ENCODE results near the gene HIPK2.
A peak's percentile ranks its signal among the peaks of the same experiment; 100 is the strongest.

HIPK2 gene

GRCh38 chr7:139784648-139785047 lies 6.8 kb upstream of the HIPK2 start:
- Histone ChIP-seq H3K36me3 (ENCODE audit: control insufficient read depth in 2 of 2, insufficient read depth in 2 of 2, low read length in 2 of 2) (no peaks in the 10 kb centered on the region), H3K27me3 (ENCODE audit: control insufficient read depth in 2 of 2, insufficient read depth in 2 of 2, low read length in 2 of 2) (no peaks in the 10 kb centered on the region), H3K9me3 (ENCODE audit: control insufficient read depth in 2 of 2, low read length in 2 of 2) (no peaks in the 10 kb centered on the region)

GRCh38 chr7:139783647-139784385 lies 6.0 kb upstream of the HIPK2 start:
- no peaks in the 10 kb centered on the region for H3K36me3 ChIP-seq (ENCODE audit: control insufficient read depth in 2 of 2, insufficient read depth in 2 of 2, low read length in 2 of 2)
- H3K9ac ChIP-seq (ENCODE audit: low read depth in 1 of 2, low read length in 2 of 2) = no peak overlapping the region
- no peaks in the 10 kb centered on the region for H3K9me3 ChIP-seq (ENCODE audit: control insufficient read depth in 2 of 2, low read length in 2 of 2)
- H3K27ac ChIP-seq (ENCODE audit: low read depth in 2 of 2, low read length in 2 of 2) = no peak overlapping the region
- no peak overlapping the region for H3K4me3 ChIP-seq (ENCODE audit: low read length in 2 of 2)
- no peaks in the 10 kb centered on the region for H3K27me3 ChIP-seq (ENCODE audit: control insufficient read depth in 2 of 2, insufficient read depth in 2 of 2, low read length in 2 of 2)
- H3K4me1 ChIP-seq (ENCODE audit: control insufficient read depth in 2 of 2, insufficient read depth in 2 of 2, low read length in 2 of 2) = peaks cover 0 to 5% of the 10 kb centered on the region in 2 donors

More at GRCh38 chr7:139784648-139785047, 6.8 kb upstream of the HIPK2 start:
- no peak overlapping the region for H3K27ac ChIP-seq (ENCODE audit: low read depth in 2 of 2, low read length in 2 of 2)
- H3K4me3 ChIP-seq (ENCODE audit: low read length in 2 of 2) = no peak overlapping the region
- peaks cover 0 to 4% of the 10 kb centered on the region in 2 donors for H3K4me1 ChIP-seq (ENCODE audit: control insufficient read depth in 2 of 2, insufficient read depth in 2 of 2, low read length in 2 of 2)
- H3K9ac ChIP-seq (ENCODE audit: low read depth in 1 of 2, low read length in 2 of 2) = no peak overlapping the region

- no peaks in the 10 kb centered on the region for H3K36me3 ChIP-seq (ENCODE audit: control insufficient read depth in 2 of 2, insufficient read depth in 2 of 2, low read length in 2 of 2)
- no peak overlapping the region for H3K27ac ChIP-seq (ENCODE audit: low read depth in 2 of 2, low read length in 2 of 2)
- H3K4me3 ChIP-seq (ENCODE audit: low read length in 2 of 2) = no peak overlapping the region
- H3K9me3 ChIP-seq (ENCODE audit: control insufficient read depth in 2 of 2, low read length in 2 of 2) = no peaks in the 10 kb centered on the region
- peaks cover 5 to 9% of the 10 kb centered on the region in 2 donors for H3K4me1 ChIP-seq (ENCODE audit: control insufficient read depth in 2 of 2, insufficient read depth in 2 of 2, low read length in 2 of 2)
- H3K27me3 ChIP-seq (ENCODE audit: control insufficient read depth in 2 of 2, insufficient read depth in 2 of 2, low read length in 2 of 2) = no peaks in the 10 kb centered on the region
- no peak overlapping the region for H3K9ac ChIP-seq (ENCODE audit: low read depth in 1 of 2, low read length in 2 of 2)
These were observed 5.1 kb upstream of the HIPK2 start for GRCh38 chr7:139782932-139783331.

- Histone ChIP-seq H3K9me3 (ENCODE audit: control insufficient read depth in 2 of 2, low read length in 2 of 2) (no peaks in the 10 kb centered on the region), H3K27ac (ENCODE audit: low read depth in 2 of 2, low read length in 2 of 2) (peak overlapping the region; percentile 78 to 86), H3K4me1 (ENCODE audit: control insufficient read depth in 2 of 2, insufficient read depth in 2 of 2, low read length in 2 of 2) (peaks cover 13 to 20% of the 10 kb centered on the region in 2 donors), H3K36me3 (ENCODE audit: control insufficient read depth in 2 of 2, insufficient read depth in 2 of 2, low read length in 2 of 2) (no peaks in the 10 kb centered on the region), H3K4me3 (ENCODE audit: low read length in 2 of 2) (peak overlapping the region; percentile 75 to 88), H3K27me3 (ENCODE audit: control insufficient read depth in 2 of 2, insufficient read depth in 2 of 2, low read length in 2 of 2) (no peaks in the 10 kb centered on the region), H3K9ac (ENCODE audit: low read depth in 1 of 2, low read length in 2 of 2) (peak overlapping the region; percentile 77 to 90)
These were observed 486 bp downstream of the HIPK2 start for GRCh38 chr7:139777133-139777891.

GRCh38 chr7:139776486-139777132 lies 1.2 kb downstream of the HIPK2 start:
- H3K9ac ChIP-seq (ENCODE audit: low read depth in 1 of 2, low read length in 2 of 2) = peak overlapping the region; percentile 77 to 90
- H3K27me3 ChIP-seq (ENCODE audit: control insufficient read depth in 2 of 2, insufficient read depth in 2 of 2, low read length in 2 of 2) = no peaks in the 10 kb centered on the region
- H3K36me3 ChIP-seq (ENCODE audit: control insufficient read depth in 2 of 2, insufficient read depth in 2 of 2, low read length in 2 of 2) = no peaks in the 10 kb centered on the region
- peaks cover 13 to 20% of the 10 kb centered on the region in 2 donors for H3K4me1 ChIP-seq (ENCODE audit: control insufficient read depth in 2 of 2, insufficient read depth in 2 of 2, low read length in 2 of 2)
- peak overlapping the region; percentile 78 to 86 for H3K27ac ChIP-seq (ENCODE audit: low read depth in 2 of 2, low read length in 2 of 2)
- H3K9me3 ChIP-seq (ENCODE audit: control insufficient read depth in 2 of 2, low read length in 2 of 2) = no peaks in the 10 kb centered on the region
- peak overlapping the region; percentile 75 to 88 for H3K4me3 ChIP-seq (ENCODE audit: low read length in 2 of 2)

GRCh38 chr7:139775829-139776266 lies 1.9 kb downstream of the HIPK2 start:
- Histone ChIP-seq H3K4me3 (ENCODE audit: low read length in 2 of 2) (peak overlapping the region; percentile 75 to 88), H3K27me3 (ENCODE audit: control insufficient read depth in 2 of 2, insufficient read depth in 2 of 2, low read length in 2 of 2) (no peaks in the 10 kb centered on the region), H3K9me3 (ENCODE audit: control insufficient read depth in 2 of 2, low read length in 2 of 2) (no peaks in the 10 kb centered on the region), H3K36me3 (ENCODE audit: control insufficient read depth in 2 of 2, insufficient read depth in 2 of 2, low read length in 2 of 2) (no peaks in the 10 kb centered on the region), H3K27ac (ENCODE audit: low read depth in 2 of 2, low read length in 2 of 2) (peak overlapping the region; percentile 78 to 86), H3K9ac (ENCODE audit: low read depth in 1 of 2, low read length in 2 of 2) (peak overlapping the region; percentile 77 to 90), H3K4me1 (ENCODE audit: control insufficient read depth in 2 of 2, insufficient read depth in 2 of 2, low read length in 2 of 2) (peaks cover 13 to 20% of the 10 kb centered on the region in 2 donors)

- peaks cover 0 to 5% of the 10 kb centered on the region in 2 donors for H3K36me3 ChIP-seq (ENCODE audit: control insufficient read depth in 2 of 2, insufficient read depth in 2 of 2, low read length in 2 of 2)
- H3K27me3 ChIP-seq (ENCODE audit: control insufficient read depth in 2 of 2, insufficient read depth in 2 of 2, low read length in 2 of 2) = no peaks in the 10 kb centered on the region
- no peaks in the 10 kb centered on the region for H3K9me3 ChIP-seq (ENCODE audit: control insufficient read depth in 2 of 2, low read length in 2 of 2)
- H3K9ac ChIP-seq (ENCODE audit: low read depth in 1 of 2, low read length in 2 of 2) = no peak overlapping the region
- no peak overlapping the region for H3K27ac ChIP-seq (ENCODE audit: low read depth in 2 of 2, low read length in 2 of 2)
- peaks cover 13 to 20% of the 10 kb centered on the region in 2 donors for H3K4me1 ChIP-seq (ENCODE audit: control insufficient read depth in 2 of 2, insufficient read depth in 2 of 2, low read length in 2 of 2)
- H3K4me3 ChIP-seq (ENCODE audit: low read length in 2 of 2) = no peak overlapping the region
These were observed 3.4 kb downstream of the HIPK2 start for GRCh38 chr7:139774376-139774775.

- Histone ChIP-seq H3K27me3 (ENCODE audit: control insufficient read depth in 2 of 2, insufficient read depth in 2 of 2, low read length in 2 of 2) (no peaks in the 10 kb centered on the region), H3K4me3 (ENCODE audit: low read length in 2 of 2) (no peak overlapping the region), H3K27ac (ENCODE audit: low read depth in 2 of 2, low read length in 2 of 2) (no peak overlapping the region), H3K4me1 (ENCODE audit: control insufficient read depth in 2 of 2, insufficient read depth in 2 of 2, low read length in 2 of 2) (peaks cover 12 to 15% of the 10 kb centered on the region in 2 donors), H3K9me3 (ENCODE audit: control insufficient read depth in 2 of 2, low read length in 2 of 2) (no peaks in the 10 kb centered on the region), H3K9ac (ENCODE audit: low read depth in 1 of 2, low read length in 2 of 2) (no peak overlapping the region), H3K36me3 (ENCODE audit: control insufficient read depth in 2 of 2, insufficient read depth in 2 of 2, low read length in 2 of 2) (peaks cover 0 to 5% of the 10 kb centered on the region in 2 donors)
These were observed 4.4 kb downstream of the HIPK2 start for GRCh38 chr7:139773371-139773770.

GRCh38 chr7:139772873-139773272 lies 4.9 kb downstream of the HIPK2 start:
- Histone ChIP-seq H3K27me3 (ENCODE audit: control insufficient read depth in 2 of 2, insufficient read depth in 2 of 2, low read length in 2 of 2) (no peaks in the 10 kb centered on the region), H3K36me3 (ENCODE audit: control insufficient read depth in 2 of 2, insufficient read depth in 2 of 2, low read length in 2 of 2) (peaks cover 0 to 5% of the 10 kb centered on the region in 2 donors), H3K4me3 (ENCODE audit: low read length in 2 of 2) (no peak overlapping the region), H3K9ac (ENCODE audit: low read depth in 1 of 2, low read length in 2 of 2) (no peak overlapping the region), H3K9me3 (ENCODE audit: control insufficient read depth in 2 of 2, low read length in 2 of 2) (no peaks in the 10 kb centered on the region), H3K27ac (ENCODE audit: low read depth in 2 of 2, low read length in 2 of 2) (no peak overlapping the region), H3K4me1 (ENCODE audit: control insufficient read depth in 2 of 2, insufficient read depth in 2 of 2, low read length in 2 of 2) (peaks cover 15% of the 10 kb centered on the region in 2 donors)

- Histone ChIP-seq H3K9ac (ENCODE audit: low read depth in 1 of 2, low read length in 2 of 2) (no peak overlapping the region), H3K9me3 (ENCODE audit: control insufficient read depth in 2 of 2, low read length in 2 of 2) (no peaks in the 10 kb centered on the region), H3K27me3 (ENCODE audit: control insufficient read depth in 2 of 2, insufficient read depth in 2 of 2, low read length in 2 of 2) (no peaks in the 10 kb centered on the region), H3K36me3 (ENCODE audit: control insufficient read depth in 2 of 2, insufficient read depth in 2 of 2, low read length in 2 of 2) (peaks cover 0 to 5% of the 10 kb centered on the region in 2 donors), H3K27ac (ENCODE audit: low read depth in 2 of 2, low read length in 2 of 2) (no peak overlapping the region), H3K4me1 (ENCODE audit: control insufficient read depth in 2 of 2, insufficient read depth in 2 of 2, low read length in 2 of 2) (peaks cover 15 to 22% of the 10 kb centered on the region in 2 donors), H3K4me3 (ENCODE audit: low read length in 2 of 2) (no peak overlapping the region)
These were observed 5.7 kb downstream of the HIPK2 start for GRCh38 chr7:139772115-139772514.
